GM12878 (cell line): ENCODE data around the gene RTF1. TPM values are rescaled to one million over a fixed set of nuclear protein-coding genes. Genes with fewer than 3 reads are reported as not detected.

ENCODE experiments used
- ATAC-seq: fragments of 200-7000 bp; cut with Tn5 transposase; 3 replicates; pipeline ENCODE4 v1.9.1; 2020; ENCODE audit warnings: mild to moderate bottlenecking, moderate library complexity
- BruUV-seq: library from RNA; stranded (reverse); fragments of 400-500 nt; replicated peaks from 2 replicates; lab custom pipeline; 2021; lab: Mats Ljungman, UMichigan
- CTCF ChIA-PET: fragments of 300-600 bp; sonication (Branson Sonifier 250); formaldehyde crosslinking; extraction: SDS; loops from one replicate; lab custom pipeline; 2021; ENCODE audit warnings: inconsistent platforms; lab: Yijun Ruan, JAX
- POLR2A ChIA-PET: fragments of 350-600 bp; formaldehyde crosslinking; extraction: SDS; loops from one replicate; lab custom pipeline; 2021; ENCODE audit warnings: inconsistent platforms; lab: Charles Lee
- RAD21 ChIA-PET: fragments of 300-600 bp; sonication (Branson Sonifier 250); formaldehyde crosslinking; loops from one replicate; lab custom pipeline; 2023; ENCODE audit warnings: antibody characterized with exemption; ENCODE audit not compliant: unreplicated experiment; lab: Charles Lee
- SMC1A ChIA-PET: fragments of 300-600 bp; sonication (Branson Sonifier 250); formaldehyde crosslinking; loops from one replicate; lab custom pipeline; 2023; ENCODE audit not compliant: unreplicated experiment, uncharacterized antibody; lab: Charles Lee
- DNase-seq: peaks from one replicate; pipeline ENCODE4 v3.0.0-alpha.2; 2011; ENCODE audit warnings: low read depth, low spot score
- FAIRE-seq: peaks from 3 replicates; lab custom pipeline; 2011; peaks lifted over from hg19 to GRCh38; lab: Jason Lieb, UNC
- H2AFZ ChIP-seq: 2 replicates; pipeline ENCODE4 v1.6.0; 2011; ENCODE audit warnings: low read depth, low read length, control low read depth; ENCODE audit not compliant: control insufficient read depth
- H3K27ac ChIP-seq: 2 replicates; pipeline ENCODE4 v1.5.1; 2011; ENCODE audit warnings: control low read depth; ENCODE audit not compliant: control insufficient read depth, insufficient read depth
- H3K27me3 ChIP-seq, 2 experiments: replicated peaks in 1 of 2; 2 replicates each; pipeline versions ENCODE4 v1.6.0 to v1.6.1; 2011; ENCODE audit warnings: low read length in 1 of 2; ENCODE audit not compliant: control insufficient read depth in 2 of 2, insufficient read depth in 2 of 2
- H3K36me3 ChIP-seq, 2 experiments: 2 replicates each; pipeline ENCODE4 v1.5.1; 2011; ENCODE audit warnings: low read length in 1 of 2; ENCODE audit not compliant: control insufficient read depth in 2 of 2, insufficient read depth in 2 of 2
- H3K4me1 ChIP-seq: 2 replicates; pipeline ENCODE4 v1.6.1; 2011; ENCODE audit warnings: mild to moderate bottlenecking, low read length, moderate library complexity, mixed read lengths; ENCODE audit not compliant: control insufficient read depth, insufficient read depth
- H3K4me2 ChIP-seq: 2 replicates; pipeline ENCODE4 v1.6.0; 2011; ENCODE audit warnings: control low read depth; ENCODE audit not compliant: control insufficient read depth, insufficient read depth
- H3K4me3 ChIP-seq: fragments of 200-600 bp; sonication (generic); 2 replicates; pipeline ENCODE4 v1.5.1; 2016
- H3K79me2 ChIP-seq: 2 replicates; pipeline ENCODE4 v1.6.0; 2011; ENCODE audit warnings: low read length; ENCODE audit not compliant: control insufficient read depth, insufficient read depth
- H3K9ac ChIP-seq: 2 replicates; pipeline ENCODE4 v1.8.0; 2011; ENCODE audit warnings: low read length, control low read depth, mixed read lengths; ENCODE audit not compliant: control insufficient read depth, insufficient read depth
- H3K9me3 ChIP-seq: replicated peaks from 3 replicates; pipeline ENCODE4 v1.5.1; 2011; ENCODE audit warnings: mild to moderate bottlenecking, low read length; ENCODE audit not compliant: control insufficient read depth, insufficient read depth
- H4K20me1 ChIP-seq: 2 replicates; pipeline ENCODE4 v1.6.0; 2011; ENCODE audit not compliant: control insufficient read depth, insufficient read depth
- BCL3 ChIP-seq: IDR thresholded peaks from 2 replicates; pipeline ENCODE4 v1.6.1; 2011; ENCODE audit warnings: borderline replicate concordance, low read depth, mild to moderate bottlenecking, moderate library complexity, low read length; ENCODE audit not compliant: insufficient read depth, poor library complexity, severe bottlenecking
- EED ChIP-seq: sonication (generic); IDR thresholded peaks from 2 replicates; pipeline ENCODE4 v1.6.1; 2016; ENCODE audit warnings: antibody characterized with exemption, low read depth
- EP300 ChIP-seq, 2 experiments: fragments of 150-350 bp in 1 of 2; IDR thresholded peaks; 2 replicates each; pipeline ENCODE4 v1.6.1; 2011 to 2012; ENCODE audit warnings: low read depth in 2 of 2, low read length in 2 of 2, borderline replicate concordance in 1 of 2, improper control_type of control experiment in 1 of 2, inconsistent platforms in 1 of 2; ENCODE audit not compliant: control insufficient read depth in 1 of 2
- ESRRA ChIP-seq: IDR thresholded peaks from 2 replicates; pipeline ENCODE4 v1.6.1; 2012; ENCODE audit warnings: mild to moderate bottlenecking, low read length, improper control_type of control experiment
- MYC ChIP-seq: IDR thresholded peaks from 2 replicates; pipeline ENCODE4 v1.6.1; 2011; ENCODE audit warnings: mild to moderate bottlenecking, low read length, moderate library complexity, inconsistent platforms; ENCODE audit not compliant: insufficient read depth, insufficient replicate concordance, insufficient read length, severe bottlenecking
- NR2C1 ChIP-seq: fragments of 450-650 bp; IDR thresholded peaks from 2 replicates; pipeline ENCODE4 v1.6.1; 2017; ENCODE audit warnings: antibody characterized with exemption, mild to moderate bottlenecking, moderate library complexity
- NR2F1 ChIP-seq: fragments of 450-650 bp; conservative IDR thresholded peaks from 2 replicates; pipeline ENCODE4 v1.6.1; 2017; ENCODE audit warnings: mild to moderate bottlenecking
- POU2F2 ChIP-seq: IDR thresholded peaks from 3 replicates; pipeline ENCODE4 v1.6.1; 2011; ENCODE audit warnings: low read depth, mild to moderate bottlenecking, low read length, borderline replicate concordance
- RAD21 ChIP-seq: IDR thresholded peaks from 2 replicates; pipeline ENCODE4 v1.6.1; 2011; ENCODE audit warnings: mild to moderate bottlenecking, low read depth, low read length, moderate library complexity; ENCODE audit not compliant: insufficient read depth
- RELA ChIP-seq: fragments of 450-650 bp; IDR thresholded peaks from 2 replicates; pipeline ENCODE4 v1.8.0; 2014; ENCODE audit warnings: borderline replicate concordance; ENCODE audit not compliant: partially characterized antibody
- RUNX3 ChIP-seq: IDR thresholded peaks from 2 replicates; pipeline ENCODE4 v1.6.1; 2012; ENCODE audit warnings: low read length, inconsistent platforms
- SMAD5 ChIP-seq: IDR thresholded peaks from 2 replicates; pipeline ENCODE4 v1.6.1; 2016; ENCODE audit warnings: antibody characterized with exemption, low read depth
- WGBS: methylation state at CpG from one replicate; pipeline ENCODE4 v1.1.6; 2016; ENCODE audit warnings: low lambda C conversion rate; ENCODE audit not compliant: insufficient replicate concordance, insufficient coverage; ENCODE audit errors: missing lambda C conversion rate; 5-methylcytosine and 5-hydroxymethylcytosine counted together
- in situ Hi-C: fragments of 300-500 bp; cut with MboI; formaldehyde crosslinking; loops from 9 replicates; pipeline ENCODE4 v1.14.3; 2018; ENCODE audit warnings: mixed read lengths
- intact Hi-C: fragments of 100-400 bp; cut with micrococcal nuclease; formaldehyde crosslinking; loops from one replicate; pipeline ENCODE4 v1.14.2; 2022; ENCODE audit not compliant: unreplicated experiment
- polyA plus RNA-seq, 11 experiments: library from polyadenylated mRNA; depleted of rRNA in 4 of 11; unstranded in 6 of 11; stranded (reverse) in 5 of 11; fragments of >200 nt; fragmentation: Nextera tagmentation in 4 of 11; fragmentation: Illumina TruSeq in 1 of 11; extraction: Ambion mirVana in 4 of 11; extraction: Trizol in 1 of 11; gene quantifications; 1 replicate in 1 of 11; 2 replicates in 10 of 11; pipeline versions ENCODE4 v1.2.1 to v1.2.3, GENCODE V29; 2011 to 2016; ENCODE audit warnings: inconsistent platforms in 2 of 11, missing spikeins in 2 of 11, low read depth in 1 of 11
- total RNA-seq, 4 experiments: library from RNA; depleted of rRNA in 3 of 4; stranded (reverse); fragments of >200 nt in 3 of 4; fragmentation: Illumina TruSeq in 1 of 4; extraction: Trizol in 1 of 4; gene quantifications; 2 replicates each; pipeline versions ENCODE4 v1.2.1 to v1.2.3, GENCODE V29; 2013 to 2021

RTF1 gene
- total and polyA plus RNA-seq, 10 of the 15 experiments (the other 5 are each of a cell fraction or from before 2014, with no cell fraction given), result 7.2 to 67.9 (median 32.3) TPM

GRCh38 chr15:41482110-41482877 lies 65.4 kb downstream of the RTF1 start:
- ATAC-seq, result no peak
- ChIA-PET RAD21 (interaction anchor here (0.6 to 3.2 kb wide), 2 partner anchors 10 to 11 kb away, joined by 7 to 15 read pairs; partner anchors contain the start of gene ITPKA), SMC1A (interaction anchor here (0.7 to 2.6 kb wide), 8 partner anchors 9 to 83 kb away, joined by 3 to 9 read pairs (median 4); partner anchors contain the start of genes ITPKA, LTK and RPAP1), CTCF (interaction anchor here (1.8 to 2.2 kb wide), 2 partner anchors 11 to 17 kb away, joined by 7 to 12 read pairs; no protein-coding TSS in a partner anchor), POLR2A (interaction anchor here (1.3 kb wide), 1 partner anchor 11 kb away, joined by 9 read pairs; the partner anchor contains the start of gene ITPKA)
- no peak for TF ChIP-seq EP300 (IDR thresholded peaks at IDR 0.05; ENCODE audit: borderline replicate concordance in 1 of 2, control insufficient read depth in 1 of 2, low read depth in 2 of 2, low read length in 2 of 2)
- 0 out of 2 replicates have a peak, but pooled peaks have one; percentile 4 for TF ChIP-seq NR2F1
- in situ Hi-C loops, result no loop called here
- Histone ChIP-seq H3K79me2 (no peaks in the 10 kb centered on the region), H3K9me3 (no peaks in the 10 kb centered on the region), H3K27me3 (no peaks in the 10 kb centered on the region), H3K4me3 (no peak overlapping the region), H3K27ac (peak overlapping the region; percentile 62; the same call in 1 of the 2 replicates), H3K4me1 (peaks cover 13% of the 10 kb centered on the region), H3K4me2 (no peak overlapping the region; the same call in 1 of the 2 replicates), H4K20me1 (no peaks in the 10 kb centered on the region), H3K36me3 (peaks cover 5 to 6% of the 10 kb centered on the region in 2 experiments; a peak in 3 of 4 replicates), H2AFZ (no peak overlapping the region), H3K9ac (no peak overlapping the region)
- DNase-seq, result no peak
- no peak for FAIRE-seq
- WGBS, result 93% methylated on average over 9 of the region's 9 CpGs
- BruUV-seq, result no TSS peak
- intact Hi-C loops, result no loop called here

- SMC1A ChIA-PET, result interaction anchor here (0.7 to 2.6 kb wide), 5 partner anchors 10 to 82 kb away, joined by 3 to 9 read pairs (median 4); partner anchors contain the start of genes ITPKA and LTK
- H3K27ac ChIP-seq, result peak overlapping the region; percentile 62
- peaks cover 5 to 6% of the 10 kb centered on the region in 2 experiments; a peak in 3 of 4 replicates for H3K36me3 ChIP-seq
- intact Hi-C loops, result no loop called here
- POLR2A ChIA-PET, result interaction anchor here (1.3 to 2.5 kb wide), 2 partner anchors 10 kb away, joined by 9 to 16 read pairs; partner anchors contain the start of gene ITPKA
- in situ Hi-C loops, result no loop called here
- BruUV-seq, result no TSS peak
- no peak overlapping the region for H2AFZ ChIP-seq
- peak overlapping the region; percentile 82 for H3K4me2 ChIP-seq
- CTCF ChIA-PET, result interaction anchor here (2.2 kb wide), 1 partner anchor 10 kb away, joined by 7 read pairs; no protein-coding TSS in a partner anchor
- RAD21 ChIA-PET, result interaction anchor here (3.2 kb wide), 1 partner anchor 10 kb away, joined by 15 read pairs; the partner anchor contains the start of gene ITPKA
- H3K4me1 ChIP-seq, result peaks cover 13% of the 10 kb centered on the region
- H3K27me3 ChIP-seq, result no peaks in the 10 kb centered on the region
- no peaks in the 10 kb centered on the region for H3K9me3 ChIP-seq
- no peaks in the 10 kb centered on the region for H3K79me2 ChIP-seq
- H3K9ac ChIP-seq, result peak overlapping the region; percentile 13
- H4K20me1 ChIP-seq, result no peaks in the 10 kb centered on the region
- FAIRE-seq (peak; percentile 97), ATAC-seq (peak; percentile 97), DNase-seq (peak; percentile 57)
- H3K4me3 ChIP-seq, result no peak overlapping the region
- peak; percentile 56 for TF ChIP-seq RELA
- no peak for TF ChIP-seq RAD21
- TF ChIP-seq SMAD5, result no peak
- TF ChIP-seq EED, result no peak
- peak; percentile 94 for TF ChIP-seq RUNX3
- no peak for TF ChIP-seq ESRRA
- TF ChIP-seq MYC, result no peak
- TF ChIP-seq BCL3, result peak; percentile 76
- no peak for TF ChIP-seq NR2C1
- TF ChIP-seq POU2F2, result peak; percentile 82; the same call in 2 of the 3 replicates
These were observed 66.2 kb downstream of the RTF1 start for GRCh38 chr15:41483115-41483514.
